ENCODE data around the gene GIPC3.

GIPC3 gene

GRCh38 chr19:3545669-3546034 is 39.6 kb upstream of the GIPC3 start (continued):
- TF ChIP-seq, protein P1, sequence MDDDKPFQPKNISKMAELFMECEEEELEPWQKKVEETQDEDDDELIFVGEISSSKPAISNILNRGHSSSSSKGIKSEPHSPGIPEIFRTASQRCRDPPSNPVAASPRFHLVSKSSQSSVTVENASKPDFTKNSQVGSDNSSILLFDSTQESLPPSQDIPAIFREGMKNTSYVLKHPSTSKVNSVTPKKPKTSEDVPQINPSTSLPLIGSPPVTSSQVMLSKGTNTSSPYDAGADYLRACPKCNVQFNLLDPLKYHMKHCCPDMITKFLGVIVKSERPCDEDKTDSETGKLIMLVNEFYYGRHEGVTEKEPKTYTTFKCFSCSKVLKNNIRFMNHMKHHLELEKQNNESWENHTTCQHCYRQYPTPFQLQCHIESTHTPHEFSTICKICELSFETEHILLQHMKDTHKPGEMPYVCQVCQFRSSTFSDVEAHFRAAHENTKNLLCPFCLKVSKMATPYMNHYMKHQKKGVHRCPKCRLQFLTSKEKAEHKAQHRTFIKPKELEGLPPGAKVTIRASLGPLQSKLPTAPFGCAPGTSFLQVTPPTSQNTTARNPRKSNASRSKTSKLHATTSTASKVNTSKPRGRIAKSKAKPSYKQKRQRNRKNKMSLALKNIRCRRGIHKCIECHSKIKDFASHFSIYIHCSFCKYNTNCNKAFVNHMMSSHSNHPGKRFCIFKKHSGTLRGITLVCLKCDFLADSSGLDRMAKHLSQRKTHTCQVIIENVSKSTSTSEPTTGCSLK (tag by site-specific recombination; IDR thresholded peaks at IDR 0.05): no peak
- TF ChIP-seq, protein P2, sequence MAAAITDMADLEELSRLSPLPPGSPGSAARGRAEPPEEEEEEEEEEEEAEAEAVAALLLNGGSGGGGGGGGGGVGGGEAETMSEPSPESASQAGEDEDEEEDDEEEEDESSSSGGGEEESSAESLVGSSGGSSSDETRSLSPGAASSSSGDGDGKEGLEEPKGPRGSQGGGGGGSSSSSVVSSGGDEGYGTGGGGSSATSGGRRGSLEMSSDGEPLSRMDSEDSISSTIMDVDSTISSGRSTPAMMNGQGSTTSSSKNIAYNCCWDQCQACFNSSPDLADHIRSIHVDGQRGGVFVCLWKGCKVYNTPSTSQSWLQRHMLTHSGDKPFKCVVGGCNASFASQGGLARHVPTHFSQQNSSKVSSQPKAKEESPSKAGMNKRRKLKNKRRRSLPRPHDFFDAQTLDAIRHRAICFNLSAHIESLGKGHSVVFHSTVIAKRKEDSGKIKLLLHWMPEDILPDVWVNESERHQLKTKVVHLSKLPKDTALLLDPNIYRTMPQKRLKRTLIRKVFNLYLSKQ (tag by site-specific recombination; IDR thresholded peaks at IDR 0.05; ENCODE audit: borderline replicate concordance): no peak
- TF ChIP-seq ZNF133 (tag by site-specific recombination; IDR thresholded peaks at IDR 0.05) (no peak), ZXDB (tag by site-specific recombination; IDR thresholded peaks at IDR 0.05) (no peak), ZNF830 (tag by site-specific recombination; IDR thresholded peaks at IDR 0.05; ENCODE audit: low read depth) (no peak), OSR2 (tag by site-specific recombination; IDR thresholded peaks at IDR 0.05) (no peak)

DNA sequence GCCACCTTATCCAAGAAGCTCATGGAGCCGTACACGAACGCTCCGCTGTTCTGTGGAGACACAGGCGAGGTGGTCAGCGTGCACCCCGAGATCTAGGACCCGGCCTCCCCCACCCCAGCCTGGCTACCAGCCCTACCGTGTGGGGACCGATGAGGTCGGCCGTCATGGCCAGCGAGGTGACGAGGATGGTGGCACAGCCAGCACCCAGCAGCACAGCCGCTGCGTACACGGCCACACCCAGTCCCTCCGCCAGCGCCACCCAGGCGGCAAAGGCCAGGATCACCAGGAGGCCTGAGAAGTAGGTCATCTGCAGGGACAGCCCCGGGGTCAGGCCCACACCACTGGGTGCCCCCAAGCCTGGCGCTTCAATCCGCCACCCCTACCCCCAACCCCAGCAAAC is 39.2 kb upstream of the GIPC3 start:
- peaks cover 0 to 48% of the 10 kb centered on the region in 2 experiments; a peak in 2 of 3 replicates for H3K36me3 ChIP-seq (ENCODE audit: control insufficient read depth in 2 of 2, insufficient read depth in 1 of 2, low read length in 2 of 2)
- ChIA-PET POLR2A (no interaction called here), CTCF (interaction anchor here (0.6 to 2.8 kb wide), 11 partner anchors 9 to 657 kb away, joined by 3 to 21 read pairs (median 3); no protein-coding TSS in a partner anchor)

GRCh38 chr19:3547301-3547731 is 38.0 kb upstream of the GIPC3 start:
- CTCF ChIA-PET: interaction anchor here (0.7 kb wide), 2 partner anchors 45 to 113 kb away, joined by 3 to 4 read pairs; no protein-coding TSS in a partner anchor
- POLR2A ChIA-PET: no interaction called here
- Histone ChIP-seq H3K4me3 (ENCODE audit: low read depth, low read length) (no peak overlapping the region), H3K36me3 (ENCODE audit: control insufficient read depth in 2 of 2, insufficient read depth in 1 of 2, low read length in 2 of 2) (peaks cover 0 to 48% of the 10 kb centered on the region in 2 experiments; a peak in 2 of 3 replicates), H3K27ac (ENCODE audit: extremely low read depth, low read depth, low read length) (no peak overlapping the region), H3K9me3 (ENCODE audit: control insufficient read depth, insufficient read depth, low read depth, low read length) (no peaks in the 10 kb centered on the region), H3K4me1 (ENCODE audit: control insufficient read depth, insufficient read depth, low read length) (no peaks in the 10 kb centered on the region)
- TF ChIP-seq PATZ1 (tag by site-specific recombination; IDR thresholded peaks at IDR 0.05) (0 out of 2 replicates have a peak, but pooled peaks have one; percentile 13), SCRT1 (tag by site-specific recombination; IDR thresholded peaks at IDR 0.05; ENCODE audit: borderline replicate concordance) (peak; percentile 67; the same call in 1 of the 2 replicates), ZNF211 (tag by site-specific recombination; IDR thresholded peaks at IDR 0.05; ENCODE audit: low read depth) (no peak), SCRT2 (tag by site-specific recombination; IDR thresholded peaks at IDR 0.05) (peak; percentile 79; the same call in 1 of the 2 replicates), ZBTB17 (tag by site-specific recombination; IDR thresholded peaks at IDR 0.05) (peak; percentile 56), ZNF394 (tag by site-specific recombination; IDR thresholded peaks at IDR 0.05; ENCODE audit: borderline replicate concordance) (no peak)
- TF ChIP-seq, protein P1 (tag by site-specific recombination; IDR thresholded peaks at IDR 0.05): no peak

More for the DNA sequence above, 39.2 kb upstream of the GIPC3 start:
- H3K4me3 ChIP-seq (ENCODE audit: low read depth, low read length): no peak overlapping the region
- H3K4me1 ChIP-seq (ENCODE audit: control insufficient read depth, insufficient read depth, low read length): no peaks in the 10 kb centered on the region
- H3K27ac ChIP-seq (ENCODE audit: extremely low read depth, low read depth, low read length): no peak overlapping the region
- TF ChIP-seq HIC1 (tag by site-specific recombination; IDR thresholded peaks at IDR 0.05) (0 out of 2 replicates have a peak, but pooled peaks have one; percentile 28), ZNF112 (tag by site-specific recombination; IDR thresholded peaks at IDR 0.05) (no peak), ZBTB1 (tag by site-specific recombination; IDR thresholded peaks at IDR 0.05) (no peak), ZNF175 (tag by site-specific recombination; IDR thresholded peaks at IDR 0.05) (no peak), BCL11B (tag by site-specific recombination; IDR thresholded peaks at IDR 0.05; ENCODE audit: low read depth) (no peak), ZBTB44 (tag by site-specific recombination; IDR thresholded peaks at IDR 0.05) (no peak)
- no peaks in the 10 kb centered on the region for H3K9me3 ChIP-seq (ENCODE audit: control insufficient read depth, insufficient read depth, low read depth, low read length)
